Endothelial cell of umbilical vein (primary cell): Measurements from ENCODE around the gene HOXB6. TPM values are rescaled to one million over a fixed set of nuclear protein-coding genes. Genes with fewer than 3 reads are reported as not detected.
A peak's percentile ranks its signal among the peaks of the same experiment; 100 is the strongest.

Experiments
- BruUV-seq: library from RNA; stranded (reverse); fragments of 400-500 nt; replicated peaks from 2 replicates; lab custom pipeline; 2021; lab: Mats Ljungman, UMichigan
- CTCF ChIA-PET: fragments of 300-600, 350-600 bp; sonication (Branson Sonifier 250); formaldehyde crosslinking; loops from one replicate; lab custom pipeline; 2021; ENCODE audit warnings: antibody characterized with exemption, inconsistent platforms; lab: Charles Lee
- POLR2A ChIA-PET: fragments of 300-600, 350-600 bp; sonication (Branson Sonifier 250); formaldehyde crosslinking; loops from one replicate; lab custom pipeline; 2021; ENCODE audit warnings: antibody characterized with exemption, inconsistent platforms; lab: Charles Lee
- DNase-seq: peaks from one replicate; pipeline ENCODE4 v3.0.0-alpha.2; 2011; ENCODE audit warnings: low read depth, low spot score
- FAIRE-seq: peaks from 2 replicates; lab custom pipeline; 2011; peaks lifted over from hg19 to GRCh38; lab: Jason Lieb, UNC
- H2AFZ ChIP-seq: 2 replicates; pipeline ENCODE4 v1.6.0; 2012; ENCODE audit warnings: low read depth, low read length, control low read depth, inconsistent platforms
- H3K27ac ChIP-seq: 2 replicates; pipeline ENCODE4 v1.5.1; 2011; ENCODE audit warnings: low read depth, mild to moderate bottlenecking, control low read depth, low read length, moderate library complexity; ENCODE audit not compliant: insufficient read depth
- H3K27me3 ChIP-seq, 2 experiments: 2 replicates each; pipeline versions ENCODE4 v1.6.0 to v1.6.1; 2011; ENCODE audit warnings: low read length in 2 of 2, mixed read lengths in 1 of 2; ENCODE audit not compliant: control insufficient read depth in 2 of 2, insufficient read depth in 2 of 2
- H3K36me3 ChIP-seq, 2 experiments: 2 replicates in 1 of 2; 3 replicates in 1 of 2; pipeline ENCODE4 v1.5.1; 2011; ENCODE audit warnings: low read length in 2 of 2, mild to moderate bottlenecking in 1 of 2, moderate library complexity in 1 of 2; ENCODE audit not compliant: control insufficient read depth in 2 of 2, insufficient read depth in 2 of 2; ENCODE audit errors: extremely low read depth in 1 of 2
- H3K4me1 ChIP-seq: 3 replicates; pipeline ENCODE4 v1.5.1; 2011; ENCODE audit warnings: mild to moderate bottlenecking, low read length; ENCODE audit not compliant: control insufficient read depth, insufficient read depth; ENCODE audit errors: extremely low read depth
- H3K4me2 ChIP-seq: 2 replicates; pipeline ENCODE4 v1.6.1; 2011; ENCODE audit warnings: low read length, control low read depth, mixed read lengths; ENCODE audit not compliant: insufficient read depth
- H3K4me3 ChIP-seq, 3 experiments: fragments of 200-600 bp in 1 of 3; sonication (generic), shearing (Covaris generic) in 1 of 3; replicated peaks in 1 of 3; 2 replicates each; pipeline ENCODE4 v1.5.1; 2011 to 2016; ENCODE audit warnings: control low read depth in 3 of 3, low read length in 3 of 3, mild to moderate bottlenecking in 2 of 3, inconsistent platforms in 1 of 3, low read depth in 1 of 3, moderate library complexity in 1 of 3; ENCODE audit not compliant: insufficient read depth in 1 of 3
- H3K79me2 ChIP-seq: 2 replicates; pipeline ENCODE4 v1.6.0; 2012; ENCODE audit warnings: low read length, inconsistent platforms; ENCODE audit not compliant: control insufficient read depth, insufficient read depth
- H3K9ac ChIP-seq: replicated peaks from 2 replicates; pipeline ENCODE3; 2011; ENCODE audit warnings: low read length, control low read depth; ENCODE audit not compliant: insufficient read depth; ENCODE audit errors: extremely low read depth
- H3K9me1 ChIP-seq: replicated peaks from 3 replicates; pipeline ENCODE4 v1.6.0; 2011; ENCODE audit warnings: mild to moderate bottlenecking, low read length; ENCODE audit not compliant: control insufficient read depth, insufficient read depth; ENCODE audit errors: extremely low read depth
- H3K9me3 ChIP-seq: replicated peaks from 2 replicates; pipeline ENCODE4 v1.5.1; 2012; ENCODE audit warnings: low read length, inconsistent platforms; ENCODE audit not compliant: control insufficient read depth, insufficient read depth
- H4K20me1 ChIP-seq: replicated peaks from 2 replicates; pipeline ENCODE3; 2011; ENCODE audit warnings: mild to moderate bottlenecking, low read length; ENCODE audit not compliant: control insufficient read depth, insufficient read depth; ENCODE audit errors: extremely low read depth
- CTCF ChIP-seq, 2 donors: IDR thresholded peaks; 1 replicate in 1 of 2; 2 replicates in 1 of 2; pipeline ENCODE4 v1.5.1; 2011; ENCODE audit warnings: low read length in 2 of 2, mild to moderate bottlenecking in 2 of 2, moderate library complexity in 2 of 2, control low read depth in 1 of 2, inconsistent platforms in 1 of 2, low read depth in 1 of 2; ENCODE audit not compliant: insufficient read depth in 1 of 2; ENCODE audit errors: extremely low read depth in 1 of 2
- FOS ChIP-seq: IDR thresholded peaks from 2 replicates; pipeline ENCODE4 v1.6.1; 2011; ENCODE audit warnings: mild to moderate bottlenecking, low read length, moderate library complexity, borderline replicate concordance; ENCODE audit not compliant: insufficient read depth
- MAX ChIP-seq: IDR thresholded peaks from 2 replicates; pipeline ENCODE4 v1.6.1; 2011; ENCODE audit not compliant: insufficient read depth, insufficient read length
- dilution Hi-C: fragments of 300-500 bp; cut with MboI; formaldehyde crosslinking; loops from one replicate; pipeline ENCODE4 v1.15.0; 2019; ENCODE audit warnings: low sequenced_read_pairs; ENCODE audit not compliant: extremely low pct_ligation_motif_present
- intact Hi-C: fragments of 100-400 bp; cut with micrococcal nuclease; formaldehyde crosslinking; loops from one replicate; pipeline ENCODE4 v1.10.0; 2022
- polyA plus RNA-seq, 4 experiments: library from polyadenylated mRNA; depleted of rRNA in 3 of 4; stranded (reverse) in 3 of 4; unstranded in 1 of 4; fragments of >200 nt; gene quantifications; 2 replicates each; pipeline versions ENCODE4 v1.2.1 to v1.2.3, GENCODE V29; 2011 to 2012; ENCODE audit warnings: missing spikeins in 1 of 4
- total RNA-seq: library from RNA; stranded (reverse); gene quantifications from 2 replicates; pipeline ENCODE4 v1.2.3, GENCODE V29; 2021

The HOXB6 gene
- total and polyA plus RNA-seq, 2 donors (not counting 3 experiments of a cell fraction or from before 2014, with no cell fraction given), result 8.8 to 24.0 TPM

GRCh38 chr17:48562934-48563333, 41.9 kb downstream of the HOXB6 start:
- Histone ChIP-seq H3K9me1 (no peaks in the 10 kb centered on the region), H3K4me1 (peaks cover 32% of the 10 kb centered on the region), H3K36me3 (peaks cover 0 to 5% of the 10 kb centered on the region in 2 experiments), H3K27me3 (no peaks in the 10 kb centered on the region), H3K27ac (no peak overlapping the region), H2AFZ (no peak overlapping the region), H3K9ac (no peak overlapping the region), H3K4me2 (no peak overlapping the region), H3K4me3 (no peak overlapping the region), H3K79me2 (peaks cover 75% of the 10 kb centered on the region), H3K9me3 (no peaks in the 10 kb centered on the region), H4K20me1 (no peaks in the 10 kb centered on the region)
- CTCF ChIA-PET, result interaction anchor here (1.1 kb wide), 1 partner anchor 15 kb away, joined by 3 read pairs; the partner anchor contains the start of gene HOXB4
- no TSS peak for BruUV-seq
- intact Hi-C loops (loop anchor here (2.0 kb wide), 1 partner anchor 14 kb away; no protein-coding TSS in a partner anchor), dilution Hi-C loops (no loop called here)
- POLR2A ChIA-PET, result no interaction called here
- TF ChIP-seq FOS, result no peak
- FAIRE-seq (no peak), DNase-seq (no peak)

DNA sequence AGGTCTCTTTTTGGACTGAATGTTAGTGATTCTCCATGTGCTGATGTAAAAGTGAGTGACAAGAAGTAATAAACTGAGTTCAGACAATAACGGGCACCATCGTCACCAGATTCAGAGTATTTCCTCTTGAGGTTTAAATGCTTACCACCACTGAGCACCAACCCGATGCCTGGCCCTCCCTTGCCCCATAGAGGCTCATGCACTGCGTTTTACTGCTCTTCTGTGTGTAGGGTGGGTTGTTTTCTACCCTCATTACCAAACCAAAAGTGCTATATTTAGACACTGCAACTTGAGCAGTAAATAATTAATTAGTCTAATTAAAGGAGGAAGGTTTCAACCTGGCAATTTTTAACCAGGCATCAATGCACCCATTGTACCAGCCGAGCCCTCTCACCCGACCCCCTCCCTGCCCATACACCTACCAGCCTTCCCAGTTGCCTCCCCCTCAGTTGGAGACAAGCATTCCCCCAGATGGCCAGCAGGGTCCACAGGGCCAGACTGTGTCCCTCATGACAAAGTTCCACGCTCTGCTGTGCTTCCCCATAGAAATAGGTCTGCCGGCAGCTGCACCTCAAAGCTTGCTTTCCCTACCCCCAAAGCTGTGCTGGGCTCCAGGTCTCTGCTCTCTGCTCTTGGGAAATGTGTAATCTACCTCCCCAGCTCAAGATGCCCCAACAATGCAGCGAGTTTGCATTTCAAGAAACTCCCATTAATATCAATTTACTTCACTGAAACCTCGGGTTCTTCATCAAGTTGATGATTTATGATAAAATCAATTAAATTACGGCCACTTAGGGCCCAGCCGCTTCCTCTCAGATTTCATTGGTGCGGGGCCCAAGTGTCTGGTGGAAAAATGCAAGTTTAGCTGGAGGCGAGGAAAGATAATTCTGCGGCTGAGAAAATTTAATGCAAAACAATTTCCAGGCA, 42.6 kb downstream of the HOXB6 start:
- no TSS peak for BruUV-seq
- H3K9me1 ChIP-seq, result no peaks in the 10 kb centered on the region
- TF ChIP-seq MAX (no peak), CTCF (IDR thresholded peaks at IDR 0.05; ENCODE audit: extremely low read depth in 1 of 2, insufficient read depth in 1 of 2, low read depth in 1 of 2, low read length in 2 of 2) (peak; percentile 34 to 51)
- no peak overlapping the region for H3K4me3 ChIP-seq
- DNase-seq (no peak), FAIRE-seq (no peak)
- no peaks in the 10 kb centered on the region for H3K27me3 ChIP-seq
- CTCF ChIA-PET, result interaction anchor here (1.1 to 1.4 kb wide), 2 partner anchors 8 to 16 kb away, joined by 3 read pairs; partner anchors contain the start of gene HOXB4
- POLR2A ChIA-PET, result no interaction called here
- intact Hi-C loops, result loop anchor here (2.0 kb wide), 1 partner anchor 13 kb away; no protein-coding TSS in a partner anchor
- peaks cover 71% of the 10 kb centered on the region for H3K79me2 ChIP-seq
- dilution Hi-C loops, result no loop called here
- peaks cover 0 to 5% of the 10 kb centered on the region in 2 experiments for H3K36me3 ChIP-seq
- H4K20me1 ChIP-seq, result no peaks in the 10 kb centered on the region
- no peak overlapping the region for H3K9ac ChIP-seq
- no peak overlapping the region for H2AFZ ChIP-seq
- no peak overlapping the region for H3K27ac ChIP-seq
- peaks cover 32% of the 10 kb centered on the region for H3K4me1 ChIP-seq
- no peak overlapping the region for H3K4me2 ChIP-seq
- no peaks in the 10 kb centered on the region for H3K9me3 ChIP-seq
